ENCODE data around the gene SHISA2.

SHISA2 gene

GRCh38 chr13:26019251-26019650, 32.6 kb downstream of the SHISA2 start:
- POLR2A ChIA-PET = no interaction called here
- CTCF ChIA-PET = interaction anchor here (0.5 to 1.0 kb wide), 2 partner anchors 17 to 43 kb away, joined by 3 read pairs; no protein-coding TSS in a partner anchor

GRCh38 chr13:26017932-26018665, 33.7 kb downstream of the SHISA2 start:
- H3K4me1 ChIP-seq (ENCODE audit: control insufficient read depth, insufficient read depth, low read length) = peaks cover 9% of the 10 kb centered on the region
- H3K27ac ChIP-seq (ENCODE audit: extremely low read depth, low read depth, low read length) = no peak overlapping the region
- CTCF ChIA-PET = no interaction called here
- H3K9me3 ChIP-seq (ENCODE audit: control insufficient read depth, insufficient read depth, low read depth, low read length) = no peaks in the 10 kb centered on the region
- H3K36me3 ChIP-seq (ENCODE audit: control insufficient read depth in 2 of 2, insufficient read depth in 1 of 2, low read length in 2 of 2) = no peaks in the 10 kb centered on the region
- no peak overlapping the region for H3K4me3 ChIP-seq (ENCODE audit: low read depth, low read length)
- POLR2A ChIA-PET = no interaction called here
- TF ChIP-seq ZSCAN30 (tag by site-specific recombination; IDR thresholded peaks at IDR 0.05) (no peak), ZNF169 (tag by site-specific recombination; IDR thresholded peaks at IDR 0.05) (no peak), ZFHX2 (tag by site-specific recombination; conservative IDR thresholded peaks at IDR 0.05) (peak; percentile 41), ZNF248 (tag by site-specific recombination; IDR thresholded peaks at IDR 0.05) (no peak), ZNF747 (tag by site-specific recombination; IDR thresholded peaks at IDR 0.05) (no peak)

More at GRCh38 chr13:26019251-26019650, 32.6 kb downstream of the SHISA2 start:
- H3K4me1 ChIP-seq (ENCODE audit: control insufficient read depth, insufficient read depth, low read length) = peaks cover 11% of the 10 kb centered on the region
- H3K27ac ChIP-seq (ENCODE audit: extremely low read depth, low read depth, low read length) = no peak overlapping the region
- H3K9me3 ChIP-seq (ENCODE audit: control insufficient read depth, insufficient read depth, low read depth, low read length) = no peaks in the 10 kb centered on the region
- H3K36me3 ChIP-seq (ENCODE audit: control insufficient read depth in 2 of 2, insufficient read depth in 1 of 2, low read length in 2 of 2) = no peaks in the 10 kb centered on the region
- no peak overlapping the region for H3K4me3 ChIP-seq (ENCODE audit: low read depth, low read length)
- TF ChIP-seq ZNF654 (tag by site-specific recombination; IDR thresholded peaks at IDR 0.05; ENCODE audit: low read depth) = no peak
- TF ChIP-seq KLF10 (tag by site-specific recombination; IDR thresholded peaks at IDR 0.05) = no peak
- TF ChIP-seq SETDB1 (IDR thresholded peaks at IDR 0.05; ENCODE audit: insufficient read length, low read length) = no peak
- TF ChIP-seq, protein P1, sequence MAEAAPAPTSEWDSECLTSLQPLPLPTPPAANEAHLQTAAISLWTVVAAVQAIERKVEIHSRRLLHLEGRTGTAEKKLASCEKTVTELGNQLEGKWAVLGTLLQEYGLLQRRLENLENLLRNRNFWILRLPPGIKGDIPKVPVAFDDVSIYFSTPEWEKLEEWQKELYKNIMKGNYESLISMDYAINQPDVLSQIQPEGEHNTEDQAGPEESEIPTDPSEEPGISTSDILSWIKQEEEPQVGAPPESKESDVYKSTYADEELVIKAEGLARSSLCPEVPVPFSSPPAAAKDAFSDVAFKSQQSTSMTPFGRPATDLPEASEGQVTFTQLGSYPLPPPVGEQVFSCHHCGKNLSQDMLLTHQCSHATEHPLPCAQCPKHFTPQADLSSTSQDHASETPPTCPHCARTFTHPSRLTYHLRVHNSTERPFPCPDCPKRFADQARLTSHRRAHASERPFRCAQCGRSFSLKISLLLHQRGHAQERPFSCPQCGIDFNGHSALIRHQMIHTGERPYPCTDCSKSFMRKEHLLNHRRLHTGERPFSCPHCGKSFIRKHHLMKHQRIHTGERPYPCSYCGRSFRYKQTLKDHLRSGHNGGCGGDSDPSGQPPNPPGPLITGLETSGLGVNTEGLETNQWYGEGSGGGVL (tag by site-specific recombination; IDR thresholded peaks at IDR 0.05) = no peak
- TF ChIP-seq, protein P2, sequence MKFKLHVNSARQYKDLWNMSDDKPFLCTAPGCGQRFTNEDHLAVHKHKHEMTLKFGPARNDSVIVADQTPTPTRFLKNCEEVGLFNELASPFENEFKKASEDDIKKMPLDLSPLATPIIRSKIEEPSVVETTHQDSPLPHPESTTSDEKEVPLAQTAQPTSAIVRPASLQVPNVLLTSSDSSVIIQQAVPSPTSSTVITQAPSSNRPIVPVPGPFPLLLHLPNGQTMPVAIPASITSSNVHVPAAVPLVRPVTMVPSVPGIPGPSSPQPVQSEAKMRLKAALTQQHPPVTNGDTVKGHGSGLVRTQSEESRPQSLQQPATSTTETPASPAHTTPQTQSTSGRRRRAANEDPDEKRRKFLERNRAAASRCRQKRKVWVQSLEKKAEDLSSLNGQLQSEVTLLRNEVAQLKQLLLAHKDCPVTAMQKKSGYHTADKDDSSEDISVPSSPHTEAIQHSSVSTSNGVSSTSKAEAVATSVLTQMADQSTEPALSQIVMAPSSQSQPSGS (tag by site-specific recombination; IDR thresholded peaks at IDR 0.05; ENCODE audit: low read depth) = no peak
- no peak for TF ChIP-seq REPIN1 (tag by site-specific recombination; IDR thresholded peaks at IDR 0.05; ENCODE audit: low read depth)
- TF ChIP-seq TRIM28 (IDR thresholded peaks at IDR 0.05; ENCODE audit: borderline replicate concordance, low read length) = no peak
- TF ChIP-seq ZNF561 (tag by site-specific recombination; IDR thresholded peaks at IDR 0.05; ENCODE audit: borderline replicate concordance) = no peak
- no peak for TF ChIP-seq WT1 (tag by site-specific recombination; IDR thresholded peaks at IDR 0.05)
- no peak for TF ChIP-seq ZNF362 (tag by site-specific recombination; IDR thresholded peaks at IDR 0.05)
- TF ChIP-seq ZNF133 (tag by site-specific recombination; IDR thresholded peaks at IDR 0.05) = no peak
- no peak for TF ChIP-seq ZNF214 (tag by site-specific recombination; IDR thresholded peaks at IDR 0.05; ENCODE audit: borderline replicate concordance)
- TF ChIP-seq OVOL3 (tag by site-specific recombination; IDR thresholded peaks at IDR 0.05) = no peak
- no peak for TF ChIP-seq ZNF521 (tag by site-specific recombination; IDR thresholded peaks at IDR 0.05)
- no peak for TF ChIP-seq ZNF2 (tag by site-specific recombination; IDR thresholded peaks at IDR 0.05)
- no peak for TF ChIP-seq ZNF76 (tag by site-specific recombination; IDR thresholded peaks at IDR 0.05; ENCODE audit: borderline replicate concordance, low read depth)

Data from HEK293 (cell line).